Motor neuron (in vitro differentiated cells): ENCODE data around the gene NKX2-3. TPM values are rescaled to one million over a fixed set of nuclear protein-coding genes. Genes with fewer than 3 reads are reported as not detected.

Source experiments
- ATAC-seq, 8 experiments: fragments of 200-7000 bp; cut with Tn5 transposase; replicated peaks in 6 of 8; 2 replicates each; pipeline ENCODE4 v1.8.0; 2021; ENCODE audit warnings: mild to moderate bottlenecking in 8 of 8, moderate library complexity in 8 of 8
- H3K27ac ChIP-seq, 2 donors: fragments of 250-450 bp; sonication (Bioruptor Pico); 2 replicates each; pipeline ENCODE4 v1.9.0; 2021; ENCODE audit warnings: antibody characterized with exemption in 2 of 2, mild to moderate bottlenecking in 2 of 2, moderate library complexity in 1 of 2
- H3K4me1 ChIP-seq, 2 donors: fragments of 250-450 bp; sonication (Bioruptor Pico); replicated peaks in 1 of 2; 2 replicates each; pipeline ENCODE4 v1.6.1; 2021; ENCODE audit warnings: antibody characterized with exemption in 2 of 2, mild to moderate bottlenecking in 2 of 2, moderate library complexity in 1 of 2
- H3K4me3 ChIP-seq, 5 donors: fragments of 250-450 bp; sonication (Bioruptor Pico); 2 replicates each; pipeline ENCODE4 v1.9.0; 2021; ENCODE audit warnings: antibody characterized with exemption in 5 of 5, mild to moderate bottlenecking in 5 of 5, moderate library complexity in 4 of 5
- WGBS, 10 experiments: fragments of 450-650 bp; shearing (Covaris generic); methylation state at CpG; one replicate each; pipeline ENCODE4 v1.0.0; 2022; 5-methylcytosine and 5-hydroxymethylcytosine counted together
- in situ Hi-C, 9 experiments: fragments of 400-800 bp; cut with MboI; loops; one replicate each; pipeline ENCODE4 v1.15.0; 2021; ENCODE audit warnings: low sequenced_read_pairs in 9 of 9, low pct_unique_long_range_greater_than_20kb in 2 of 9; ENCODE audit not compliant: unreplicated experiment in 9 of 9
- total RNA-seq, 8 experiments: library from RNA; unstranded; fragments of 300-600 nt; gene quantifications; 2 replicates each; pipeline versions ENCODE4 v1.2.3 to v1.2.4, GENCODE V29; 2022

Gene NKX2-3
- total RNA-seq, 8 experiments from 2014 or later: 0.05 to 0.33 TPM; not detected in 6

- Histone ChIP-seq H3K4me1 (peaks cover 3 to 7% of the 10 kb centered on the region in 2 donors), H3K27ac (no peak overlapping the region), H3K4me3 (no peak overlapping the region)
- 0 to 37% (median 11%) methylated on average over 6 to 19 of the region's 51 CpGs; no CpG with 5 or more reads in 3 of the 10 experiments for WGBS, 10 experiments
- peak in 1 of 8 experiments; percentile 25 for ATAC-seq
- in situ Hi-C loops: no loop called here
These were observed 10.8 kb upstream of the NKX2-3 start for GRCh38 chr10:99521765-99522469.

GRCh38 chr10:99522470-99523250 lies 10.1 kb upstream of the NKX2-3 start:
- ATAC-seq: no peak
- in situ Hi-C loops: no loop called here
- Histone ChIP-seq H3K4me1 (peaks cover 3 to 7% of the 10 kb centered on the region in 2 donors), H3K4me3 (no peak overlapping the region), H3K27ac (no peak overlapping the region)
- 10 to 40% (median 18%) methylated on average over 2 to 12 of the region's 35 CpGs; no CpG with 5 or more reads in 1 of the 10 experiments for WGBS, 10 experiments

GRCh38 chr10:99523251-99523773 lies 9.4 kb upstream of the NKX2-3 start:
- ATAC-seq: no peak
- in situ Hi-C loops: no loop called here
- peaks cover 3 to 7% of the 10 kb centered on the region in 2 donors for H3K4me1 ChIP-seq
- H3K4me3 ChIP-seq: no peak overlapping the region
- WGBS, 10 experiments: 0 to 7% (median 0%) methylated on average over 1 to 7 of the region's 25 CpGs; no CpG with 5 or more reads in 5 of the 10 experiments
- H3K27ac ChIP-seq: no peak overlapping the region

GRCh38 chr10:99524050-99524666 lies 8.6 kb upstream of the NKX2-3 start:
- Histone ChIP-seq H3K4me3 (no peak overlapping the region), H3K27ac (no peak overlapping the region), H3K4me1 (peaks cover 3 to 7% of the 10 kb centered on the region in 2 donors)
- 0 to 18% (median 11%) methylated on average over 2 to 8 of the region's 10 CpGs; no CpG with 5 or more reads in 4 of the 10 experiments for WGBS, 10 experiments
- no peak for ATAC-seq
- in situ Hi-C loops: no loop called here

- 0 to 60% (median 15%) methylated on average over 1 to 8 of the region's 10 CpGs; no CpG with 5 or more reads in 1 of the 10 experiments for WGBS, 10 experiments
- no peak for ATAC-seq
- Histone ChIP-seq H3K4me3 (no peak overlapping the region), H3K27ac (no peak overlapping the region), H3K4me1 (peaks cover 3 to 7% of the 10 kb centered on the region in 2 donors)
- in situ Hi-C loops: no loop called here
These were observed 7.9 kb upstream of the NKX2-3 start for GRCh38 chr10:99524736-99525380.

- ATAC-seq: no peak
- H3K4me3 ChIP-seq: no peak overlapping the region
These were observed 6.8 kb upstream of the NKX2-3 start for GRCh38 chr10:99525897-99526296.

GRCh38 chr10:99526861-99527504 lies 5.8 kb upstream of the NKX2-3 start:
- WGBS, 10 experiments: 0 to 18% (median 7%) methylated on average over 3 to 16 of the region's 24 CpGs; no CpG with 5 or more reads in 6 of the 10 experiments
- Histone ChIP-seq H3K27ac (no peak overlapping the region), H3K4me3 (no peak overlapping the region), H3K4me1 (no peaks in the 10 kb centered on the region)
- in situ Hi-C loops: no loop called here
- ATAC-seq: no peak

More at GRCh38 chr10:99525897-99526296, 6.8 kb upstream of the NKX2-3 start:
- in situ Hi-C loops: no loop called here
- no peak overlapping the region for H3K27ac ChIP-seq
- no peaks in the 10 kb centered on the region for H3K4me1 ChIP-seq

- H3K27ac ChIP-seq: no peak overlapping the region
- H3K4me3 ChIP-seq: no peak overlapping the region
- no peaks in the 10 kb centered on the region for H3K4me1 ChIP-seq
- ATAC-seq: no peak
- in situ Hi-C loops: no loop called here
- WGBS, 10 experiments: 0 to 40% (median 4%) methylated on average over 3 to 33 of the region's 56 CpGs
These were observed 4.9 kb upstream of the NKX2-3 start for GRCh38 chr10:99527526-99528493.

- Histone ChIP-seq H3K27ac (no peak overlapping the region), H3K4me1 (no peaks in the 10 kb centered on the region), H3K4me3 (no peak overlapping the region)
- WGBS, 10 experiments: 2 to 28% (median 7%) methylated on average over 4 to 10 of the region's 10 CpGs
- in situ Hi-C loops: no loop called here
- ATAC-seq: no peak
These were observed 4.0 kb upstream of the NKX2-3 start for GRCh38 chr10:99528494-99529441.

- no peak overlapping the region for H3K27ac ChIP-seq
- no peak overlapping the region for H3K4me3 ChIP-seq
- 0 to 29% (median 8%) methylated on average over 1 to 22 of the region's 22 CpGs for WGBS, 10 experiments
- in situ Hi-C loops: no loop called here
- H3K4me1 ChIP-seq: no peaks in the 10 kb centered on the region
- ATAC-seq: no peak
These were observed 3.1 kb upstream of the NKX2-3 start for GRCh38 chr10:99529591-99530107.
